ENCODE data around the gene LZTR1. TPM values are rescaled to one million over a fixed set of nuclear protein-coding genes. Genes with fewer than 3 reads are reported as not detected.
"Not testable (repeated sequence)": the region's sequence is repeated elsewhere in the genome, so short reads cannot be mapped to it uniquely, and the experiment has no call there.

Gene LZTR1
- total and polyA plus RNA-seq, 2 donors (not counting 3 experiments of a cell fraction or from before 2014, with no cell fraction given): 56.6 to 86.8 TPM

DNA sequence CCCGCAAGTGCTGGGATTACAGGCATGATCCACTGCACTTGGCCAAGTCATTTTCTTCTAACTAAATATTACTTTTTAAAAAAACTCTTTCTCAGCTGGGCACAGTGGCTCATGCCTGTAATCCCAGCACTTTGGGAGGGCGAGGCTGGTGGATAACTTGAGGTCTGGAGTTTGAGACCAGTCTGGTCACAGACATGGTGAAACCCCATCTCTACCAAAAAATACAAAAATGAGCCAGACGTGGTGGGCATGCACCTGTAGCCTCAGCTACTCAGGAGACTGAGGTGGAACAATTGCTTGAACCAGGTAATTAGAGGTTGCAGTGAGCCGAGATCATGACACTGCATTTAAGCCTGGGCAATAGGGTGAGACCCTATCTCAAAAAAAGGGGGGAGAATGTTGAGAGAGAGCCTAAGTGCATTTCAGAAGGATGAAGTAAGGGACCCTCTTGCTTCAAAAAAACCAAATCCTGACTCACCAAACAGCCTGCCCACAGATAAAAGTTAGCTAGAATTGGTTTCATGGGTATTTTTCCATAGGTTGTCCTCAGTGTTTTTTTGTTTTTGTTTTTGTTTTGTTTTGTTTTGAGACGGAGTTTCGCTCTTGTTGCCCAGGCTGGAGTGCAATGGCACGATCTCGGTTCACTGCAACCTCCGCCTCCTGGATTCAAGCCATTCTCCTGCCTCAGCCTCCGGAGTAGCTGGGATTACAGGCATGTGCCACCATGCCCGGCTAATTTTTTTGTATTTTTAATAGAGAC, 46.1 kb upstream of the LZTR1 start:
- intact Hi-C loops (cut with micrococcal nuclease); H3K9me3 ChIP-seq (replicated peaks; ENCODE audit: control insufficient read depth, insufficient read depth, low read length); dilution Hi-C loops (cut with MboI; ENCODE audit: extremely low pct_ligation_motif_present, low sequenced_read_pairs); H2AFZ ChIP-seq (ENCODE audit: low read depth, low read length); H3K9ac ChIP-seq (replicated peaks; ENCODE audit: extremely low read depth, insufficient read depth, low read length); H3K27ac ChIP-seq (ENCODE audit: insufficient read depth, low read depth, low read length); H3K4me3 ChIP-seq (replicated peaks in 1 of 3; ENCODE audit: insufficient read depth in 1 of 3, low read depth in 1 of 3, low read length in 3 of 3); H3K9me1 ChIP-seq (replicated peaks; ENCODE audit: control insufficient read depth, extremely low read depth, insufficient read depth, low read length); BruUV-seq (replicated peaks); H3K36me3 ChIP-seq (ENCODE audit: control insufficient read depth in 2 of 2, extremely low read depth in 1 of 2, insufficient read depth in 2 of 2, low read length in 2 of 2); DNase-seq (ENCODE audit: low read depth, low spot score); POLR2A ChIA-PET; H3K27me3 ChIP-seq (ENCODE audit: control insufficient read depth in 2 of 2, insufficient read depth in 2 of 2, low read length in 2 of 2); H3K4me2 ChIP-seq (ENCODE audit: insufficient read depth, low read length); FAIRE-seq; H3K4me1 ChIP-seq (ENCODE audit: control insufficient read depth, extremely low read depth, insufficient read depth, low read length): not testable (repeated sequence)
- Histone ChIP-seq H3K79me2 (ENCODE audit: control insufficient read depth, insufficient read depth, low read length) (peaks cover 95% of the 10 kb centered on the region), H4K20me1 (replicated peaks; ENCODE audit: control insufficient read depth, extremely low read depth, insufficient read depth, low read length) (peaks cover 20% of the 10 kb centered on the region)
- CTCF ChIA-PET: interaction anchor here (1.5 kb wide), 1 partner anchor 9 kb away, joined by 4 read pairs; no protein-coding TSS in a partner anchor

DNA sequence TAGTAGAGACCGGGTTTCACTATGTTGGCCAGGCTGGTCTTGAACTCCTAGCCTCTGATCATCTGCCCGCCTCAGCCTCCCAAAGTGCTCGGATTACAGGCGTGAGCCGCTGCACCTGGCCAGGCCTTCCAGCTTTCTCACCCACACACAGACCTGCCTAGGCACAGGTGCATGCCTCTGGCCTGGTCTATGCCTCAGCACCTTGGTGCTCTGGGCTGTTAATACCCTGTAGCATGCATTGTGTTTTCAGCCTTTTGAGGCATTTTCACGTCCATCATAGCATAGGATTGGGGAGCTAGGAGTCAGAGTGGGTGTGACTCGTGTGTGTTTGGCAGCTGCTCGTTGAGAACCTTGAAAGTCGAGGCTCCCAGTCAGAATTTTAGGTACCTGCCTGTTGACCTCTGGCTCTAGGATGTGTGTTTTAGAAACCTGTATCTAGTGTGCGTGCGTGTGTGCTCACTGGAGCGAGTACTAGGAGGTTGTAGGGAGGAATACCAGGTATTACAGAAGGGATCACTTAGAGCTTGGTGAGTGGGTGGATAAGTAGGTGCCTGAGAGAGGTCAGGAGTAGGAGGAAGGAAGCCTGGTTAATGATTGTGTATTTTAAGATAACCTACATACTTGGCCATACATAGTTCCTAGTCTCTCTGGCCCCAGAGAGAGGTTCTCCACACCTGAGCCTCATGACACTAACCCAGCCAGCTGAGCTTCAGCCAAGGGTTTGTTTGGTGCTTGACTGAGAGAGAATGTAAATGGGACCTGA, 44.9 kb upstream of the LZTR1 start:
- POLR2A ChIA-PET: no interaction called here
- Histone ChIP-seq H3K9ac (replicated peaks; ENCODE audit: extremely low read depth, insufficient read depth, low read length) (no peak overlapping the region), H3K9me1 (replicated peaks; ENCODE audit: control insufficient read depth, extremely low read depth, insufficient read depth, low read length) (no peaks in the 10 kb centered on the region), H4K20me1 (replicated peaks; ENCODE audit: control insufficient read depth, extremely low read depth, insufficient read depth, low read length) (peaks cover 23% of the 10 kb centered on the region), H3K4me2 (ENCODE audit: insufficient read depth, low read length) (no peak overlapping the region), H3K4me3 (replicated peaks in 1 of 3; ENCODE audit: insufficient read depth in 1 of 3, low read depth in 1 of 3, low read length in 3 of 3) (no peak overlapping the region), H3K27ac (ENCODE audit: insufficient read depth, low read depth, low read length) (no peak overlapping the region), H3K9me3 (replicated peaks; ENCODE audit: control insufficient read depth, insufficient read depth, low read length) (no peaks in the 10 kb centered on the region), H3K4me1 (ENCODE audit: control insufficient read depth, extremely low read depth, insufficient read depth, low read length) (no peaks in the 10 kb centered on the region), H2AFZ (ENCODE audit: low read depth, low read length) (no peak overlapping the region), H3K27me3 (ENCODE audit: control insufficient read depth in 2 of 2, insufficient read depth in 2 of 2, low read length in 2 of 2) (no peaks in the 10 kb centered on the region), H3K79me2 (ENCODE audit: control insufficient read depth, insufficient read depth, low read length) (peaks cover 94% of the 10 kb centered on the region), H3K36me3 (ENCODE audit: control insufficient read depth in 2 of 2, extremely low read depth in 1 of 2, insufficient read depth in 2 of 2, low read length in 2 of 2) (peaks cover 5 to 9% of the 10 kb centered on the region in 2 experiments)
- no TSS peak for BruUV-seq (replicated peaks)
- dilution Hi-C loops (cut with MboI; ENCODE audit: extremely low pct_ligation_motif_present, low sequenced_read_pairs): no loop called here
- TF ChIP-seq, protein P1, sequence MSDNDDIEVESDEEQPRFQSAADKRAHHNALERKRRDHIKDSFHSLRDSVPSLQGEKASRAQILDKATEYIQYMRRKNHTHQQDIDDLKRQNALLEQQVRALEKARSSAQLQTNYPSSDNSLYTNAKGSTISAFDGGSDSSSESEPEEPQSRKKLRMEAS (IDR thresholded peaks at IDR 0.05; ENCODE audit: insufficient read depth, insufficient read length): no peak
- TF ChIP-seq EZH2 (IDR thresholded peaks at IDR 0.05; ENCODE audit: borderline replicate concordance, low read depth, low read length, severe bottlenecking): no peak
- no peak for TF ChIP-seq GATA2 (IDR thresholded peaks at IDR 0.05; ENCODE audit: insufficient read depth, insufficient read length, low read depth, low read length)
- no peak for TF ChIP-seq MYC (IDR thresholded peaks at IDR 0.05; ENCODE audit: low read depth, low read length)
- TF ChIP-seq, protein P2, sequence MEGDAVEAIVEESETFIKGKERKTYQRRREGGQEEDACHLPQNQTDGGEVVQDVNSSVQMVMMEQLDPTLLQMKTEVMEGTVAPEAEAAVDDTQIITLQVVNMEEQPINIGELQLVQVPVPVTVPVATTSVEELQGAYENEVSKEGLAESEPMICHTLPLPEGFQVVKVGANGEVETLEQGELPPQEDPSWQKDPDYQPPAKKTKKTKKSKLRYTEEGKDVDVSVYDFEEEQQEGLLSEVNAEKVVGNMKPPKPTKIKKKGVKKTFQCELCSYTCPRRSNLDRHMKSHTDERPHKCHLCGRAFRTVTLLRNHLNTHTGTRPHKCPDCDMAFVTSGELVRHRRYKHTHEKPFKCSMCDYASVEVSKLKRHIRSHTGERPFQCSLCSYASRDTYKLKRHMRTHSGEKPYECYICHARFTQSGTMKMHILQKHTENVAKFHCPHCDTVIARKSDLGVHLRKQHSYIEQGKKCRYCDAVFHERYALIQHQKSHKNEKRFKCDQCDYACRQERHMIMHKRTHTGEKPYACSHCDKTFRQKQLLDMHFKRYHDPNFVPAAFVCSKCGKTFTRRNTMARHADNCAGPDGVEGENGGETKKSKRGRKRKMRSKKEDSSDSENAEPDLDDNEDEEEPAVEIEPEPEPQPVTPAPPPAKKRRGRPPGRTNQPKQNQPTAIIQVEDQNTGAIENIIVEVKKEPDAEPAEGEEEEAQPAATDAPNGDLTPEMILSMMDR (IDR thresholded peaks at IDR 0.05; ENCODE audit: extremely low read depth in 1 of 2, insufficient read depth in 1 of 2, low read depth in 1 of 2, low read length in 2 of 2): no peak
- no peak for TF ChIP-seq POLR2A (IDR thresholded peaks at IDR 0.05; ENCODE audit: low read depth, low read length)
- no peak for TF ChIP-seq JUN (IDR thresholded peaks at IDR 0.05; ENCODE audit: borderline replicate concordance, insufficient read depth, insufficient read length, low read depth)
- TF ChIP-seq FOS (IDR thresholded peaks at IDR 0.05; ENCODE audit: borderline replicate concordance, insufficient read depth, low read length): no peak
- no peak for TF ChIP-seq POLR2AphosphoS5 (IDR thresholded peaks at IDR 0.05; ENCODE audit: insufficient read depth, low read depth, low read length)
- DNase-seq (ENCODE audit: low read depth, low spot score) (no peak), FAIRE-seq (no peak)
- intact Hi-C loops (cut with micrococcal nuclease): no loop called here
- CTCF ChIA-PET: interaction anchor here (0.9 to 1.6 kb wide), 3 partner anchors 10 to 24 kb away, joined by 3 to 5 read pairs (median 4); partner anchors contain the start of gene CRKL

Measured in endothelial cell of umbilical vein (primary cell).